Ishikawa (cell line): Measurements from ENCODE around the gene SLC15A5.

Experiments
- CEBPB ChIP-seq: IDR thresholded peaks from 2 replicates; pipeline ENCODE4 v1.6.1; 2012
- CREB1 ChIP-seq: IDR thresholded peaks from 2 replicates; pipeline ENCODE4 v1.6.1; 2012; ENCODE audit warnings: low read depth

DNA sequence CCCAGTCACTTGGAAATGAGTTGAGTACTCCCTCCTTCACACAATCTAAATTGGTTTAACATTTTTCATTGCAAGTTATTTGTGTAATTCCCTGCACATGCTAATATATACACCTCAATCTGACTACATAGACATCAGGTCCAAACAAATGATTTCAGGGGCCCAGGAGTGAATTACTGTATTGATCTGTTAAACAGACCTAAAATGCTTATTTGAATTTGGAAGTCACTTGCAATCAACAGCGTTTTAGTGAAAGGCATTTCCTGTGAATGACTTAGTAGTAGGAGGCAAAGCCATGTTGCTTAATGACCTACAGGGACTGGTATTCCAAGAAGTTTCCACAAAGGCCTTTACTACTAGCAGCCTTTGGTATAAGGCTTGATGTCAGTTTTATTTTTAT, 22.6 kb upstream of the SLC15A5 start:
- no peak for TF ChIP-seq CEBPB
- no peak for TF ChIP-seq CREB1
